ENCODE data around the gene DTNBP1.

The DTNBP1 gene

GRCh38 chr6:15623276-15624116, 39.3 kb downstream of the DTNBP1 start:
- DNase-seq (ENCODE audit: low read depth): no peak

GRCh38 chr6:15622045-15622740, 40.6 kb downstream of the DTNBP1 start:
- no peak for DNase-seq (ENCODE audit: low read depth)

- DNase-seq (ENCODE audit: low read depth): no peak
Measured at GRCh38 chr6:15621203-15622044, 41.4 kb downstream of the DTNBP1 start.

GRCh38 chr6:15620611-15621010, 42.2 kb downstream of the DTNBP1 start:
- no peak for DNase-seq (ENCODE audit: low read depth)

GRCh38 chr6:15619330-15619729, 43.5 kb downstream of the DTNBP1 start:
- DNase-seq (ENCODE audit: low read depth): no peak

DNA sequence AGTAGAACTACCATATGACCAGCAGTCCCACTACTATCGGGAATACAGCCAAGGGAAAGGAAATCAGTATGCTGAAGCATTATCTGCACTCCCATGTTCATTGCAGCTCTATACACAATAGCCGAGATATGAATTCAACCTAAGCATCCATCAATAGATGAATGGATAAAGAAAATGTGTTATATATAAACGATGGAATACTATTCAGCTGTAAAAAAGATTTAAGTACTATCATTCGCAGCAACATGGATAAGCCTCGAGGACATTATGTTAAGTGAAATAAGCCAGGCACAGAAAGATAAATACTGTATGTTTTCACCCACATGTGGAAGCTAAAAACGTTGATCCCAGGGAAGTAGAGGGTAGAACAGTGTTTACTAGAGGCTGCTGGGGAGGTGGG, 44.1 kb downstream of the DTNBP1 start:
- no peak for DNase-seq (ENCODE audit: low read depth)

DNA sequence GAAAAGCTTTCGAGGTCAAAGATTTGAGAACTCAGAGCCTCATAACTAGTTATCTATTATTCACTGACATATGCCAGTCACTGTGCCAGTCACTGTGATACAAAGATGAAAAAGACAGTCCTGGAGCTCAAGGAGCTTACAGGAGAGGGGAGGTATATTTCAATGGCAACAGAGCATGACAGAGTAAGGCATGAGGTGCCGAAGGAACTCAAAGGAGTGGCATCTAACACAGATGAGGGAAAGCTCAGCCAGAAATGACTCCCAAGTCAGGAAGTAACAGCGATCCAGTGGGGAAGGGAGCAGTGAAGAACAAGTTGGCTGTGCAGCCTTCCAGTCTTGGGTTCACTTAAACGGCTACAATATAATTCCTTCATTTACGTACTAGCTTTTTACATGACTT, 46.6 kb downstream of the DTNBP1 start:
- DNase-seq (ENCODE audit: low read depth): no peak

GRCh38 chr6:15615802-15616201, 47.0 kb downstream of the DTNBP1 start:
- DNase-seq (ENCODE audit: low read depth): no peak

DNA sequence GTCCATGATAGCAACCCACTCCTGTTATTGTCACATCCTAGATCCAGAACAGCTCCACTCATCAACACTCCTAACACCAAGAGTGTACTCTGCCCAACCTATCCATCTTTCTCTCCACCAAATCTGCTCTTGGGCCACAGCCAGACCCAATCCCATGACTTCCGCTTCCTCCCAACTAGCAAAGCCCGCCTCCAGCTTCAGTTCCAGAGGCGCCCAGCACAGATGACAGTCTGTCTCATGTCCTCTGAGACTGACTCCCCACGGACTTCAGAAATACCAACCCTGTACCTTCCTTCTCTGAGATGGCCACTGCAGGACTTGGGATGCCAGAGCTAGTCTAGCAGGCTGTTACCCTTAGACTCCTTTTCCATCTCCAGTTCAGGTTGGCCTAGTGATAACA, 48.6 kb downstream of the DTNBP1 start:
- DNase-seq (ENCODE audit: low read depth): no peak

- no peak for DNase-seq (ENCODE audit: low read depth)
Measured at GRCh38 chr6:15608396-15608795, 54.4 kb downstream of the DTNBP1 start.

DNA sequence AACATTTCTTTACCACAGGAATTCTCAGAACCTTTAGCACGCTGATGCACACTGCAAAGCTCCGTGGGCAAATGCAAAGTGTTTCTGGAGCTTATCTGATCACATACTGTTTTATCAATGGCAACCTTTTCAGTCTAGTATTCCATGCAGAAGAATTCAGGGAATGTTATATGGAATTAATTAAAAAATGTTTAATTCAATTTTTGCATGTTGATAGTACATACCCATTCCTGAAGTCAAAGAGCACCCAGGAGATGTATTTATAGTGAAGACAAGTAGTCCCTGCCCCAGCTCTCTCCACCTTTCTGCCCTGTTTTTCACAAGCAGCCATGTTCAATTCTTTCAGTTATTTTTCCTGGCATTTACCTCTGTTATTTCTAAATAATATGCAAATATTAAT, 55.2 kb downstream of the DTNBP1 start:
- DNase-seq (ENCODE audit: low read depth): no peak

GRCh38 chr6:15606347-15606746, 56.5 kb downstream of the DTNBP1 start:
- no peak for DNase-seq (ENCODE audit: low read depth)

DNA sequence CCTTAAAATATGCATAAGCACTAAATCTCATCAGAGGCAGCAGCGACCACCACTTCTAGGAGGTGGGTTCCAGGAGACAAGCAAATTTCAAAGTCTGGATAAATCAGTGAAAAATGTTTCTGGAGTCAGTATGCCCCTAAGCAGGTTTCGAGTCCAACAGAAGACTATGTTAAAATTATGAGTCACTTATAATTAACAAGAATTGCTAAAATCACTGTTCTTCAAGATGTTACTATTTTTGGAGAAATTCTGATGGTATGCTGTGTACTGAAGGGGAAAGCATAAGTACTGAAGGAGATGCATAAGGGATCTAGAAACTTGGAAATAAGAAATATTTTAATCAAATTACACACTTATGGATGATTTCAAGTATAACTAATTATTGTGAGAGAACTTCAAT, 58.0 kb downstream of the DTNBP1 start:
- DNase-seq (ENCODE audit: low read depth): no peak

DNA sequence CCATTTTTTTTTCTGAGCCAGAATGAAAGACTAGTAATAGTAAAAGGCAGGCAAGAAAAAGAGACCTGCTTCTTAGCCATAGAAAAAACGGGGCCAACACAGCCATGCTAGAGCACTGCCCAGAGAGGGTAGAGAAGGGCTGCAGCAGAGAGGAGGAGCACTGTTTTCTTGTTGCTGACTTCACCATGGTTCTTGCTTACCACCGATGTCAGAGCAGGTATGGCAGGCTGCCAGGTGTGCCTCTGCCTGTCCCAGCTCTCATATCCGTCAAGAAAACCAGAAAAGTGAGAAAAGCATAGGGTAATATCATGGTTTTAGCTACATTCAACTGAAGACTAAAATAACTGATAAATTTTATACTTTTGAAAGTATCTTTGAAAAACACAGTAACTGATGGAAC, 60.7 kb downstream of the DTNBP1 start:
- no peak for DNase-seq (ENCODE audit: low read depth)

- DNase-seq (ENCODE audit: low read depth): no peak
Measured at GRCh38 chr6:15598273-15598798, 64.5 kb downstream of the DTNBP1 start.

- no peak for DNase-seq (ENCODE audit: low read depth)
Measured at GRCh38 chr6:15596186-15596896, 66.5 kb downstream of the DTNBP1 start.

GRCh38 chr6:15595461-15596173, 67.2 kb downstream of the DTNBP1 start:
- DNase-seq (ENCODE audit: low read depth): no peak

GRCh38 chr6:15594512-15595259, 68.1 kb downstream of the DTNBP1 start:
- no peak for DNase-seq (ENCODE audit: low read depth)

- no peak for DNase-seq (ENCODE audit: low read depth)
Measured at GRCh38 chr6:15593798-15594197, 69.0 kb downstream of the DTNBP1 start.

- DNase-seq (ENCODE audit: low read depth): no peak
Measured at GRCh38 chr6:15592610-15593009, 70.2 kb downstream of the DTNBP1 start.
